ENCODE data around the gene LOXL4.

DNA sequence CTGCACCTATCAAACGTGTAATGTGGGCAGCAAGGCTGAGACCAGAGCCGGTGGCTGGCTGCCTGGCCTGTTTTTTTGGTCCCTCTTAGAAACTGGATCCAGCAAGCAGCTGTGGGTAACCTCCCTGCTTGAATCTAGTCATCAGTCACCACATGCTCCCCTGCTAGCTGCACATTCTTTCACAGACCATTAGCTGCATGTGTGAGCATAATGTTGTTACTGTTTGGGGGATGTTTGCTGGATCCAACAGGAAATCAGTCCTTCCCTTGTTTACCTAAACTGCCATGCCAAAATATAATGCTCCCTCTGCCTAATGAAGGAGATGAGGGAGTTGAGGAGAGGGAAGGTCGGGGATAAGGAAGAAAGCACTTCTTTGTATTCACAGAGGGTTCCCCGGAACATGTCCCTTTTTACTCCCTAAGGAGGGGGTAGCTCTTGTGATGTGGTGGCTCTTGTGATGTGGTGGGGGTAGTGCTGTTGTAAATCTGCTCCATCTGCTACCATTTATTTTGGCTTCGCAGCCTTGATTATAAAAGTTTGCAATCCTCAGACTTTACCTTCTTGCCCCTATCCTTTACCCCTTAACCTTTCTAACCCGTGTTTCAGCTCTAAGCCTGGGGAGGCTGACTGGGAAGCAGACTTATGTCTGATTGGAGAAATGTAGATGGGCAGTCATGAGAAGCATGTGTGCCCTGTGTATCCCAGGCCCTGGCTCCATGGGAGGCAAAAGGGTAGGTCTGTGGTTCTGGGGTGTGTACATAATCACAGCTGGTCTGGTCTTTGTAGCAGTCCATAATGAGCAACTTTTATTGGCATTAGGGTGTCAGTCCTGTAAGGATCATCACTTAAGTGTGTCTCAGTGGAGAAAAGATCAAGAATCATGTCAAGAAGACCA lies 20.8 kb downstream of the LOXL4 start:
- TF ChIP-seq, protein P1, sequence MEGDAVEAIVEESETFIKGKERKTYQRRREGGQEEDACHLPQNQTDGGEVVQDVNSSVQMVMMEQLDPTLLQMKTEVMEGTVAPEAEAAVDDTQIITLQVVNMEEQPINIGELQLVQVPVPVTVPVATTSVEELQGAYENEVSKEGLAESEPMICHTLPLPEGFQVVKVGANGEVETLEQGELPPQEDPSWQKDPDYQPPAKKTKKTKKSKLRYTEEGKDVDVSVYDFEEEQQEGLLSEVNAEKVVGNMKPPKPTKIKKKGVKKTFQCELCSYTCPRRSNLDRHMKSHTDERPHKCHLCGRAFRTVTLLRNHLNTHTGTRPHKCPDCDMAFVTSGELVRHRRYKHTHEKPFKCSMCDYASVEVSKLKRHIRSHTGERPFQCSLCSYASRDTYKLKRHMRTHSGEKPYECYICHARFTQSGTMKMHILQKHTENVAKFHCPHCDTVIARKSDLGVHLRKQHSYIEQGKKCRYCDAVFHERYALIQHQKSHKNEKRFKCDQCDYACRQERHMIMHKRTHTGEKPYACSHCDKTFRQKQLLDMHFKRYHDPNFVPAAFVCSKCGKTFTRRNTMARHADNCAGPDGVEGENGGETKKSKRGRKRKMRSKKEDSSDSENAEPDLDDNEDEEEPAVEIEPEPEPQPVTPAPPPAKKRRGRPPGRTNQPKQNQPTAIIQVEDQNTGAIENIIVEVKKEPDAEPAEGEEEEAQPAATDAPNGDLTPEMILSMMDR (IDR thresholded peaks at IDR 0.05): no peak
- no peak for TF ChIP-seq EZH2 (IDR thresholded peaks at IDR 0.05; ENCODE audit: borderline replicate concordance, insufficient read depth, low read depth, low read length, poor library complexity, severe bottlenecking)

Data from B cell (primary cell).